Liver (tissue), 3 donors: ENCODE measurements around the gene HOXB3.

ENCODE experiments used
- EGR1 ChIP-seq, 2 donors: IDR thresholded peaks; 2 replicates each; pipeline ENCODE4 v1.6.1; 2016 to 2018; ENCODE audit warnings: antibody characterized with exemption in 2 of 2, low read depth in 2 of 2
- GABPA ChIP-seq, 2 donors: IDR thresholded peaks in 1 of 2; conservative IDR thresholded peaks in 1 of 2; 2 replicates each; pipeline ENCODE4 v1.6.1; 2016; ENCODE audit warnings: antibody characterized with exemption in 2 of 2, mild to moderate bottlenecking in 1 of 2, moderate library complexity in 1 of 2
- HNF4G ChIP-seq: IDR thresholded peaks from 2 replicates; pipeline ENCODE4 v1.6.1; 2016; ENCODE audit warnings: antibody characterized with exemption
- NR2F2 ChIP-seq: IDR thresholded peaks from 2 replicates; pipeline ENCODE4 v1.6.1; 2016; ENCODE audit warnings: antibody characterized with exemption
- RAD21 ChIP-seq, 2 donors: IDR thresholded peaks; 2 replicates each; pipeline ENCODE4 v1.6.1; 2016; ENCODE audit warnings: antibody characterized with exemption in 2 of 2, mild to moderate bottlenecking in 2 of 2
- RXRA ChIP-seq, 2 donors: IDR thresholded peaks; 2 replicates each; pipeline ENCODE4 v1.6.1; 2017 to 2018; ENCODE audit warnings: antibody characterized with exemption in 2 of 2, mild to moderate bottlenecking in 1 of 2
- SP1 ChIP-seq: IDR thresholded peaks from 2 replicates; pipeline ENCODE4 v1.6.1; 2018; ENCODE audit warnings: antibody characterized with exemption, mild to moderate bottlenecking
- TAF1 ChIP-seq: conservative IDR thresholded peaks from 2 replicates; pipeline ENCODE4 v1.6.1; 2016; ENCODE audit warnings: antibody characterized with exemption, mild to moderate bottlenecking
- YY1 ChIP-seq: IDR thresholded peaks from 2 replicates; pipeline ENCODE4 v1.6.1; 2016; ENCODE audit warnings: antibody characterized with exemption, mild to moderate bottlenecking
- TF ChIP-seq, protein P1 (sequence below): fragments of 150-350 bp; IDR thresholded peaks from 2 replicates; pipeline ENCODE4 v1.5.1; 2017; ENCODE audit warnings: improper control_type of control experiment, low read depth, low read length; ENCODE audit not compliant: missing input control
- TF ChIP-seq, protein P2 (sequence below): IDR thresholded peaks from 2 replicates; pipeline ENCODE4 v1.6.1; 2016; ENCODE audit warnings: antibody characterized with exemption
- TF ChIP-seq, protein P3 (sequence below): IDR thresholded peaks from 2 replicates; pipeline ENCODE4 v1.6.1; 2016; ENCODE audit warnings: antibody characterized with exemption, mild to moderate bottlenecking
- TF ChIP-seq, protein P4 (sequence below): IDR thresholded peaks from 2 replicates; pipeline ENCODE4 v1.6.1; 2016; ENCODE audit warnings: antibody characterized with exemption
- donor health status: healthy.
- donor health status: healthy.

DNA sequence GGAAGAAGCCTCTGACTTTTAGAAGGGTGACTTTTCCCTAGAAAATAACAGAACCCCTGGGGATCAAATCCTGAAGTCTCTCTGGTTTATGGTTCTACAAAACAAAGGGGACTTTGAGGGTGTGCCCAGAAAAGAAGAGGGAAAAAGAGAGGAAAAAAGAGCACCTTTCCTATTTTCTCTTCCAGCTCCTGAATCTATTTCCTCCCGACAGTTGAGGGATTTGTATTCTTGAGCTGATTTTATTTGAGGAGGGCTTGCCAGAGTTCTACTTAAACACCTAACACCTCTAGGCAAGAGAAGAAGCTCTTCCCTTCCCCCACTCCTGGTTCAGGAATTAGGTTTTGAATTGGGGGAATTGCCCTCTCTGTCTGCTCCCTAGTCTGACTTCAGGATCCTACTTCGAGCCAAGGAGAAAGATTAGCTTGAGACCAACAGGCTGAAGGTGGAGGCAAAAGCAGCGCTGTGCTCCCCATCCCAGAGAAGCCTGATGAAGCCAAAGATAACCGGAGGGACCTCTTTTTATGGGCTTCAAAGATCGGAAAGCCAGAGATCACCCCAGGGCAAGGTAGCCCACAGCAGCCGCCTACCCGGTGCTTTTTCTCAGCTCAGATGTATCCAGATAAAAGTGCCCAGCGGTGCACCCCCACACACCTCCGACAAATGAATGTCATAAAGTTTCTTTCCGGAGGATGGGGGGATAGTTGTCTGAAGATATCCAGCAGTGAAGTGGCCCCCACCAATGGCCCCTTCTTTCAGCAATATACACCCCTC is 796 bp downstream of the HOXB3 start:
- TF ChIP-seq, protein P1, sequence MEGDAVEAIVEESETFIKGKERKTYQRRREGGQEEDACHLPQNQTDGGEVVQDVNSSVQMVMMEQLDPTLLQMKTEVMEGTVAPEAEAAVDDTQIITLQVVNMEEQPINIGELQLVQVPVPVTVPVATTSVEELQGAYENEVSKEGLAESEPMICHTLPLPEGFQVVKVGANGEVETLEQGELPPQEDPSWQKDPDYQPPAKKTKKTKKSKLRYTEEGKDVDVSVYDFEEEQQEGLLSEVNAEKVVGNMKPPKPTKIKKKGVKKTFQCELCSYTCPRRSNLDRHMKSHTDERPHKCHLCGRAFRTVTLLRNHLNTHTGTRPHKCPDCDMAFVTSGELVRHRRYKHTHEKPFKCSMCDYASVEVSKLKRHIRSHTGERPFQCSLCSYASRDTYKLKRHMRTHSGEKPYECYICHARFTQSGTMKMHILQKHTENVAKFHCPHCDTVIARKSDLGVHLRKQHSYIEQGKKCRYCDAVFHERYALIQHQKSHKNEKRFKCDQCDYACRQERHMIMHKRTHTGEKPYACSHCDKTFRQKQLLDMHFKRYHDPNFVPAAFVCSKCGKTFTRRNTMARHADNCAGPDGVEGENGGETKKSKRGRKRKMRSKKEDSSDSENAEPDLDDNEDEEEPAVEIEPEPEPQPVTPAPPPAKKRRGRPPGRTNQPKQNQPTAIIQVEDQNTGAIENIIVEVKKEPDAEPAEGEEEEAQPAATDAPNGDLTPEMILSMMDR = no peak
- TF ChIP-seq RAD21 (IDR thresholded peaks at IDR 0.05) (no peak), YY1 (no peak), NR2F2 (no peak), HNF4G (no peak), EGR1 (IDR thresholded peaks at IDR 0.05; ENCODE audit: low read depth in 2 of 2) (no peak), GABPA (IDR thresholded peaks at IDR 0.05 in 1 of 2, conservative IDR thresholded peaks at IDR 0.05 in 1 of 2) (no peak), TAF1 (no peak), RXRA (IDR thresholded peaks at IDR 0.05) (no peak), SP1 (no peak)
- TF ChIP-seq, protein P2, sequence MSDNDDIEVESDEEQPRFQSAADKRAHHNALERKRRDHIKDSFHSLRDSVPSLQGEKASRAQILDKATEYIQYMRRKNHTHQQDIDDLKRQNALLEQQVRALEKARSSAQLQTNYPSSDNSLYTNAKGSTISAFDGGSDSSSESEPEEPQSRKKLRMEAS = no peak
- TF ChIP-seq, protein P3, sequence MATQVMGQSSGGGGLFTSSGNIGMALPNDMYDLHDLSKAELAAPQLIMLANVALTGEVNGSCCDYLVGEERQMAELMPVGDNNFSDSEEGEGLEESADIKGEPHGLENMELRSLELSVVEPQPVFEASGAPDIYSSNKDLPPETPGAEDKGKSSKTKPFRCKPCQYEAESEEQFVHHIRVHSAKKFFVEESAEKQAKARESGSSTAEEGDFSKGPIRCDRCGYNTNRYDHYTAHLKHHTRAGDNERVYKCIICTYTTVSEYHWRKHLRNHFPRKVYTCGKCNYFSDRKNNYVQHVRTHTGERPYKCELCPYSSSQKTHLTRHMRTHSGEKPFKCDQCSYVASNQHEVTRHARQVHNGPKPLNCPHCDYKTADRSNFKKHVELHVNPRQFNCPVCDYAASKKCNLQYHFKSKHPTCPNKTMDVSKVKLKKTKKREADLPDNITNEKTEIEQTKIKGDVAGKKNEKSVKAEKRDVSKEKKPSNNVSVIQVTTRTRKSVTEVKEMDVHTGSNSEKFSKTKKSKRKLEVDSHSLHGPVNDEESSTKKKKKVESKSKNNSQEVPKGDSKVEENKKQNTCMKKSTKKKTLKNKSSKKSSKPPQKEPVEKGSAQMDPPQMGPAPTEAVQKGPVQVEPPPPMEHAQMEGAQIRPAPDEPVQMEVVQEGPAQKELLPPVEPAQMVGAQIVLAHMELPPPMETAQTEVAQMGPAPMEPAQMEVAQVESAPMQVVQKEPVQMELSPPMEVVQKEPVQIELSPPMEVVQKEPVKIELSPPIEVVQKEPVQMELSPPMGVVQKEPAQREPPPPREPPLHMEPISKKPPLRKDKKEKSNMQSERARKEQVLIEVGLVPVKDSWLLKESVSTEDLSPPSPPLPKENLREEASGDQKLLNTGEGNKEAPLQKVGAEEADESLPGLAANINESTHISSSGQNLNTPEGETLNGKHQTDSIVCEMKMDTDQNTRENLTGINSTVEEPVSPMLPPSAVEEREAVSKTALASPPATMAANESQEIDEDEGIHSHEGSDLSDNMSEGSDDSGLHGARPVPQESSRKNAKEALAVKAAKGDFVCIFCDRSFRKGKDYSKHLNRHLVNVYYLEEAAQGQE = no peak
- TF ChIP-seq, protein P4, sequence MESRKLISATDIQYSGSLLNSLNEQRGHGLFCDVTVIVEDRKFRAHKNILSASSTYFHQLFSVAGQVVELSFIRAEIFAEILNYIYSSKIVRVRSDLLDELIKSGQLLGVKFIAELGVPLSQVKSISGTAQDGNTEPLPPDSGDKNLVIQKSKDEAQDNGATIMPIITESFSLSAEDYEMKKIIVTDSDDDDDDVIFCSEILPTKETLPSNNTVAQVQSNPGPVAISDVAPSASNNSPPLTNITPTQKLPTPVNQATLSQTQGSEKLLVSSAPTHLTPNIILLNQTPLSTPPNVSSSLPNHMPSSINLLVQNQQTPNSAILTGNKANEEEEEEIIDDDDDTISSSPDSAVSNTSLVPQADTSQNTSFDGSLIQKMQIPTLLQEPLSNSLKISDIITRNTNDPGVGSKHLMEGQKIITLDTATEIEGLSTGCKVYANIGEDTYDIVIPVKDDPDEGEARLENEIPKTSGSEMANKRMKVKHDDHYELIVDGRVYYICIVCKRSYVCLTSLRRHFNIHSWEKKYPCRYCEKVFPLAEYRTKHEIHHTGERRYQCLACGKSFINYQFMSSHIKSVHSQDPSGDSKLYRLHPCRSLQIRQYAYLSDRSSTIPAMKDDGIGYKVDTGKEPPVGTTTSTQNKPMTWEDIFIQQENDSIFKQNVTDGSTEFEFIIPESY = no peak
